Spleen (tissue), 11 donors: ENCODE data around the gene ERC2. TPM values are rescaled to one million over a fixed set of nuclear protein-coding genes. Genes with fewer than 3 reads are reported as not detected.

Source experiments
- DNase-seq: peaks from one replicate; pipeline ENCODE4 v3.0.0-alpha.2; 2020
- H3K27ac ChIP-seq, 8 donors: fragments of 200-600 bp; sonication (generic) in 7 of 8; 1 replicate in 4 of 8; 2 replicates in 4 of 8; pipeline versions ENCODE4 v1.5.0 to v1.8.0; 2016 to 2021; ENCODE audit warnings: inconsistent platforms in 4 of 8, mild to moderate bottlenecking in 4 of 8, moderate library complexity in 1 of 8
- H3K27me3 ChIP-seq, 7 donors: fragments of 200-600 bp; sonication (generic) in 6 of 7; replicated peaks in 1 of 7; 1 replicate in 4 of 7; 2 replicates in 3 of 7; pipeline versions ENCODE4 v1.5.0 to v1.8.0; 2016 to 2021; ENCODE audit warnings: inconsistent platforms in 3 of 7, mild to moderate bottlenecking in 1 of 7
- H3K36me3 ChIP-seq, 6 donors: fragments of 200-600 bp; sonication (generic) in 5 of 6; 1 replicate in 4 of 6; 2 replicates in 2 of 6; pipeline versions ENCODE4 v1.5.0 to v1.8.0; 2016 to 2021; ENCODE audit warnings: inconsistent platforms in 2 of 6
- H3K4me1 ChIP-seq, 6 donors: fragments of 200-600 bp; sonication (generic) in 5 of 6; 1 replicate in 3 of 6; 2 replicates in 3 of 6; pipeline versions ENCODE4 v1.5.0 to v1.8.0; 2016 to 2021; ENCODE audit warnings: inconsistent platforms in 3 of 6
- H3K4me3 ChIP-seq, 8 donors: fragments of 200-600 bp; sonication (generic) in 7 of 8; 1 replicate in 4 of 8; 2 replicates in 4 of 8; pipeline versions ENCODE4 v1.5.0 to v1.8.0; 2016 to 2021; ENCODE audit warnings: inconsistent platforms in 4 of 8, mild to moderate bottlenecking in 4 of 8, moderate library complexity in 2 of 8
- H3K9me3 ChIP-seq, 8 donors: fragments of 200-600 bp; sonication (generic) in 7 of 8; 1 replicate in 4 of 8; 2 replicates in 4 of 8; pipeline versions ENCODE4 v1.5.0 to v1.8.0; 2016 to 2021; ENCODE audit warnings: inconsistent platforms in 4 of 8
- CTCF ChIP-seq, 11 experiments: fragments of 200-600 bp in 7 of 11; fragments of 450-650 bp in 4 of 11; sonication (generic) in 4 of 11; IDR thresholded peaks in 8 of 11; conservative IDR thresholded peaks in 3 of 11; 1 replicate in 7 of 11; 2 replicates in 4 of 11; pipeline versions ENCODE4 v1.4.0 to v1.8.0; 2016 to 2021; ENCODE audit warnings: antibody characterized with exemption in 11 of 11, inconsistent platforms in 4 of 11, mild to moderate bottlenecking in 1 of 11
- POLR2A ChIP-seq, 3 donors: fragments of 450-650 bp; IDR thresholded peaks; one replicate each; pipeline ENCODE4 v1.5.1; 2017; ENCODE audit warnings: antibody characterized with exemption in 3 of 3, mild to moderate bottlenecking in 1 of 3
- POLR2AphosphoS5 ChIP-seq, 3 donors: sonication (generic); formaldehyde crosslinking; IDR thresholded peaks; one replicate each; pipeline ENCODE4 v1.5.1; 2017; ENCODE audit warnings: antibody characterized with exemption in 3 of 3
- WGBS, 5 donors: extraction: QIAGEN DNeasy Blood & Tissue Kit in 3 of 5; methylation state at CpG; one replicate each; pipeline versions ENCODE4 v1.1.5 to v1.1.7; 2013 to 2018; 5-methylcytosine and 5-hydroxymethylcytosine counted together
- intact Hi-C: fragments of 100-400 bp; cut with DNase I; formaldehyde crosslinking; loops from one replicate; pipeline ENCODE4 v1.15.0; 2023; ENCODE audit warnings: low total_unique reads
- polyA plus RNA-seq, 3 donors: library from polyadenylated mRNA; stranded (reverse); fragments of 200-250 nt; gene quantifications; one replicate each; pipeline ENCODE4 v1.2.1, GENCODE V29; 2013
- total RNA-seq, 7 donors: library from RNA; depleted of rRNA in 3 of 7; stranded (reverse); fragments of >200 nt in 3 of 7; fragmentation: NEBNext Ultra II Directional in 4 of 7; extraction: Animal tissue kit (Norgen Biotek cat#: 25700) in 4 of 7; gene quantifications; one replicate each; pipeline versions ENCODE4 v1.1.0 to v1.2.1, GENCODE V29; 2016 to 2021
- donor health status: healthy with polysubstance abuse.
- donor health status: DM: no; HTN: no; CAD: no; lungs with moderate emphysema.
- donor health status: DM: no; HTN: no; CAD: no.
- donor health status: Bipolar disorder and iron deficiency.
- donor health status: healthy.
- donor health status: DM: no; HTN: no; CAD: no.
- donor health status: DM: yes; HTN: yes; CAD: no.

Gene ERC2
- total and polyA plus RNA-seq, 10 donors = 0.04 to 4.9 (median 0.39) TPM

- no peaks in the 10 kb centered on the region for H3K36me3 ChIP-seq
- H3K27ac ChIP-seq = peak overlapping the region in 3 of 8 donors; percentile 20 to 37 (median 21)
- H3K27me3 ChIP-seq = peaks cover 0 to 6% (median 0%) of the 10 kb centered on the region in 7 donors
- intact Hi-C loops = no loop called here
- no peaks in the 10 kb centered on the region for H3K9me3 ChIP-seq
- TF ChIP-seq POLR2AphosphoS5 (IDR thresholded peaks at IDR 0.05) = no peak
- no peak for TF ChIP-seq POLR2A (IDR thresholded peaks at IDR 0.05)
- TF ChIP-seq CTCF (IDR thresholded peaks at IDR 0.05 in 8 of 11, conservative IDR thresholded peaks at IDR 0.05 in 3 of 11) = no peak
- H3K4me1 ChIP-seq = peaks cover 0 to 24% (median 3%) of the 10 kb centered on the region in 6 donors
- 46 to 56% (median 54%) methylated on average over 12 of the region's 12 CpGs for WGBS, 5 donors
- H3K4me3 ChIP-seq = no peak overlapping the region
- DNase-seq = no peak
Measured at GRCh38 chr3:55620351-55621025, 847.8 kb downstream of the ERC2 start.

- no peak for TF ChIP-seq CTCF (IDR thresholded peaks at IDR 0.05 in 8 of 11, conservative IDR thresholded peaks at IDR 0.05 in 3 of 11)
- no peak for TF ChIP-seq POLR2AphosphoS5 (IDR thresholded peaks at IDR 0.05)
- no peak for TF ChIP-seq POLR2A (IDR thresholded peaks at IDR 0.05)
- peaks cover 0 to 19% (median 4%) of the 10 kb centered on the region in 6 donors for H3K4me1 ChIP-seq
- no peaks in the 10 kb centered on the region for H3K9me3 ChIP-seq
- H3K36me3 ChIP-seq = no peaks in the 10 kb centered on the region
- H3K27me3 ChIP-seq = peaks cover 0 to 3% (median 0%) of the 10 kb centered on the region in 7 donors
- 78 to 91% (median 81%) methylated on average over 10 of the region's 10 CpGs for WGBS, 5 donors
- no peak overlapping the region for H3K27ac ChIP-seq
- no peak for DNase-seq
- no peak overlapping the region for H3K4me3 ChIP-seq
- intact Hi-C loops = no loop called here
Measured at GRCh38 chr3:55619046-55619808, 849.0 kb downstream of the ERC2 start.

- Histone ChIP-seq H3K4me1 (peaks cover 0 to 13% (median 3%) of the 10 kb centered on the region in 6 donors), H3K27me3 (no peaks in the 10 kb centered on the region), H3K27ac (no peak overlapping the region), H3K9me3 (no peaks in the 10 kb centered on the region), H3K36me3 (no peaks in the 10 kb centered on the region), H3K4me3 (no peak overlapping the region)
- intact Hi-C loops = no loop called here
- WGBS, 5 donors = 79 to 93% (median 83%) methylated on average over 4 of the region's 4 CpGs
- DNase-seq = no peak
- no peak for TF ChIP-seq POLR2A (IDR thresholded peaks at IDR 0.05)
- TF ChIP-seq POLR2AphosphoS5 (IDR thresholded peaks at IDR 0.05) = no peak
- no peak for TF ChIP-seq CTCF (IDR thresholded peaks at IDR 0.05 in 8 of 11, conservative IDR thresholded peaks at IDR 0.05 in 3 of 11)
Measured at GRCh38 chr3:55617385-55617784, 850.9 kb downstream of the ERC2 start.

- Histone ChIP-seq H3K27ac (no peak overlapping the region), H3K36me3 (no peaks in the 10 kb centered on the region), H3K27me3 (no peaks in the 10 kb centered on the region), H3K4me1 (peaks cover 0 to 13% (median 3%) of the 10 kb centered on the region in 6 donors), H3K4me3 (no peak overlapping the region), H3K9me3 (no peaks in the 10 kb centered on the region)
- WGBS, 5 donors = 84 to 97% (median 89%) methylated on average over 3 of the region's 3 CpGs
- intact Hi-C loops = no loop called here
- DNase-seq = no peak
- no peak for TF ChIP-seq POLR2A (IDR thresholded peaks at IDR 0.05)
- no peak for TF ChIP-seq POLR2AphosphoS5 (IDR thresholded peaks at IDR 0.05)
- no peak for TF ChIP-seq CTCF (IDR thresholded peaks at IDR 0.05 in 8 of 11, conservative IDR thresholded peaks at IDR 0.05 in 3 of 11)
Measured at GRCh38 chr3:55616803-55617202, 851.5 kb downstream of the ERC2 start.
